Naive thymus-derived CD8-positive, alpha-beta T cell (primary cell): ENCODE results near the gene LCN2. TPM values are rescaled to one million over a fixed set of nuclear protein-coding genes. Genes with fewer than 3 reads are reported as not detected.
A peak's percentile ranks its signal among the peaks of the same experiment; 100 is the strongest.
"Not testable (repeated sequence)": the region's sequence is repeated elsewhere in the genome, so short reads cannot be mapped to it uniquely, and the experiment has no call there.

ENCODE experiments used
- ATAC-seq, 2 donors: fragments of 150-1000 bp; cut with Tn5 transposase in 1 of 2; sonication (Bioruptor Pico), chemical (Tn5 transposase) in 1 of 2; 1 replicate in 1 of 2; 2 replicates in 1 of 2; pipeline ENCODE4 v1.10.0; 2021; ENCODE audit warnings: mild to moderate bottlenecking in 2 of 2, moderate library complexity in 2 of 2
- POLR2A ChIA-PET: fragments of 350-600 bp; sonication (Branson Sonifier 250); formaldehyde crosslinking; loops from one replicate; lab custom pipeline; 2021; ENCODE audit warnings: antibody characterized with exemption; lab: Charles Lee
- DNase-seq, 10 donors: peaks; one replicate each; pipeline versions ENCODE4 v3.0.0 to v3.0.0-alpha.2; 2020 to 2022
- H3K27ac Mint-ChIP-seq, 10 donors: one replicate each; pipeline ENCODE4 v1.8.0; 2020 to 2022; ENCODE audit warnings: mild to moderate bottlenecking in 10 of 10, mixed read lengths in 10 of 10, moderate library complexity in 4 of 10, inconsistent platforms in 1 of 10
- H3K27me3 Mint-ChIP-seq, 5 donors: one replicate each; pipeline ENCODE4 v1.8.0; 2021 to 2022; ENCODE audit warnings: mixed read lengths in 5 of 5
- H3K36me3 Mint-ChIP-seq, 3 donors: one replicate each; pipeline ENCODE4 v1.8.0; 2020 to 2022; ENCODE audit warnings: mixed read lengths in 3 of 3, mild to moderate bottlenecking in 2 of 3, inconsistent platforms in 1 of 3
- H3K4me1 Mint-ChIP-seq, 4 donors: one replicate each; pipeline ENCODE4 v1.8.0; 2021 to 2022; ENCODE audit warnings: mixed read lengths in 4 of 4
- H3K4me3 Mint-ChIP-seq, 10 donors: one replicate each; pipeline ENCODE4 v1.8.0; 2020 to 2022; ENCODE audit warnings: mild to moderate bottlenecking in 10 of 10, mixed read lengths in 10 of 10, moderate library complexity in 6 of 10, inconsistent platforms in 1 of 10
- H3K9me3 Mint-ChIP-seq, 9 donors: one replicate each; pipeline ENCODE4 v1.8.0; 2020 to 2022; ENCODE audit warnings: mixed read lengths in 9 of 9, mild to moderate bottlenecking in 3 of 9, inconsistent platforms in 1 of 9, moderate library complexity in 1 of 9
- polyA plus RNA-seq, 3 donors: library from polyadenylated mRNA; unstranded; fragments of 300-500 nt; fragmentation: Illumina TruSeq; gene quantifications; one replicate each; pipeline ENCODE4 v1.2.3, GENCODE V29; 2021
- total RNA-seq, 8 experiments: library from RNA in 2 of 8; stranded (reverse) in 2 of 8; gene quantifications; one replicate each; pipeline ENCODE4 v1.2.3 and lab custom pipeline; 2021 to 2026

The LCN2 gene
- total and polyA plus RNA-seq, 5 experiments from 2014 or later: not detected

- POLR2A ChIA-PET: interaction anchor here (0.7 to 3.5 kb wide), 6 partner anchors 9 to 157 kb away, joined by 3 to 13 read pairs (median 4); partner anchors contain the start of genes NAIF1 and SLC25A25
- H3K27ac Mint-ChIP-seq: peak overlapping the region; percentile 62 to 90 (median 81)
- peaks cover 0 to 79% (median 14%) of the 10 kb centered on the region in 3 donors for H3K36me3 Mint-ChIP-seq
Observed at GRCh38 chr9:128106181-128106939, 42.9 kb upstream of the LCN2 start.

GRCh38 chr9:128106940-128107467 lies 42.2 kb upstream of the LCN2 start:
- Mint-ChIP-seq H3K4me1 (peaks cover 21 to 46% (median 32%) of the 10 kb centered on the region in 4 donors), H3K36me3 (peaks cover 0 to 80% (median 12%) of the 10 kb centered on the region in 3 donors), H3K4me3 (peak overlapping the region in 3 of 10 donors; percentile 29 to 41 (median 29)), H3K27ac (peak overlapping the region; percentile 62 to 90 (median 81)), H3K9me3 (no peaks in the 10 kb centered on the region), H3K27me3 (no peaks in the 10 kb centered on the region)
- DNase-seq (peak in 1 of 10 donors; percentile 27), ATAC-seq (no peak)
- POLR2A ChIA-PET: interaction anchor here (0.7 to 3.5 kb wide), 6 partner anchors 9 to 158 kb away, joined by 3 to 13 read pairs (median 4); partner anchors contain the start of genes NAIF1 and SLC25A25

More at GRCh38 chr9:128106181-128106939, 42.9 kb upstream of the LCN2 start:
- H3K27me3 Mint-ChIP-seq: no peaks in the 10 kb centered on the region
- no peaks in the 10 kb centered on the region for H3K9me3 Mint-ChIP-seq
- peaks cover 21 to 51% (median 33%) of the 10 kb centered on the region in 4 donors for H3K4me1 Mint-ChIP-seq
- ATAC-seq (peak; percentile 41 to 50), DNase-seq (peak in 1 of 10 donors; percentile 50)
- H3K4me3 Mint-ChIP-seq: peak overlapping the region in 7 of 10 donors; percentile 7 to 47 (median 36)

GRCh38 chr9:128107468-128108268 lies 41.6 kb upstream of the LCN2 start:
- Mint-ChIP-seq H3K4me3 (no peak overlapping the region), H3K27me3 (no peaks in the 10 kb centered on the region), H3K36me3 (peaks cover 0 to 74% (median 7%) of the 10 kb centered on the region in 3 donors), H3K4me1 (peaks cover 20 to 40% (median 29%) of the 10 kb centered on the region in 4 donors), H3K27ac (peak overlapping the region in 5 of 10 donors; percentile 27 to 89 (median 66)), H3K9me3 (no peaks in the 10 kb centered on the region)
- peak in 1 of 10 donors; percentile 57 for DNase-seq
- POLR2A ChIA-PET: interaction anchor here (0.7 to 3.5 kb wide), 7 partner anchors 10 to 75 kb away, joined by 3 to 13 read pairs (median 3); partner anchors contain the start of genes NAIF1 and SLC25A25
- ATAC-seq: no peak

GRCh38 chr9:128108269-128109049 lies 40.8 kb upstream of the LCN2 start:
- DNase-seq (no peak), ATAC-seq (no peak)
- H3K9me3 Mint-ChIP-seq: no peaks in the 10 kb centered on the region
- POLR2A ChIA-PET: interaction anchor here (0.8 to 3.5 kb wide), 3 partner anchors 10 to 41 kb away, joined by 3 to 13 read pairs (median 3); partner anchors contain the start of genes NAIF1 and SLC25A25
- peaks cover 0 to 70% (median 9%) of the 10 kb centered on the region in 3 donors for H3K36me3 Mint-ChIP-seq
- H3K4me1 Mint-ChIP-seq: peaks cover 15 to 33% (median 23%) of the 10 kb centered on the region in 4 donors
- no peak overlapping the region for H3K4me3 Mint-ChIP-seq
- no peaks in the 10 kb centered on the region for H3K27me3 Mint-ChIP-seq
- H3K27ac Mint-ChIP-seq: peak overlapping the region in 5 of 10 donors; percentile 25 to 81 (median 47)

GRCh38 chr9:128109050-128109709 lies 40.1 kb upstream of the LCN2 start:
- Mint-ChIP-seq H3K36me3 (peaks cover 0 to 67% (median 10%) of the 10 kb centered on the region in 3 donors), H3K4me1 (peaks cover 12 to 26% (median 16%) of the 10 kb centered on the region in 4 donors), H3K27ac (peak overlapping the region in 7 of 10 donors; percentile 33 to 62 (median 50))

GRCh38 chr9:128111726-128112125 lies 37.5 kb upstream of the LCN2 start:
- POLR2A ChIA-PET: interaction anchor here (0.8 kb wide), 2 partner anchors 14 to 44 kb away, joined by 3 to 7 read pairs; partner anchors contain the start of gene SLC25A25
- H3K27me3 Mint-ChIP-seq, H3K9me3 Mint-ChIP-seq, H3K4me3 Mint-ChIP-seq, ATAC-seq: not testable (repeated sequence)
- DNase-seq: peak in 1 of 10 donors; percentile 16
- Mint-ChIP-seq H3K4me1 (peaks cover 7 to 20% (median 11%) of the 10 kb centered on the region in 4 donors), H3K36me3 (peaks cover 0 to 52% (median 6%) of the 10 kb centered on the region in 3 donors), H3K27ac (peak overlapping the region in 1 of 10 donors; percentile 34)

More at GRCh38 chr9:128109050-128109709, 40.1 kb upstream of the LCN2 start:
- POLR2A ChIA-PET: interaction anchor here (1.3 to 3.5 kb wide), 2 partner anchors 11 to 42 kb away, joined by 3 to 13 read pairs; partner anchors contain the start of genes NAIF1 and SLC25A25
- ATAC-seq (no peak), DNase-seq (no peak)
- Mint-ChIP-seq H3K9me3 (no peaks in the 10 kb centered on the region), H3K27me3 (no peaks in the 10 kb centered on the region), H3K4me3 (no peak overlapping the region)

- no peak overlapping the region for H3K4me3 Mint-ChIP-seq
- POLR2A ChIA-PET: interaction anchor here (0.6 to 1.7 kb wide), 5 partner anchors 9 to 299 kb away, joined by 3 to 5 read pairs (median 4); no protein-coding TSS in a partner anchor
- peak overlapping the region in 2 of 10 donors; percentile 24 to 70 for H3K27ac Mint-ChIP-seq
Observed at GRCh38 chr9:128113526-128114325, 35.5 kb upstream of the LCN2 start.

GRCh38 chr9:128114326-128115186 lies 34.7 kb upstream of the LCN2 start:
- POLR2A ChIA-PET: interaction anchor here (0.8 to 1.7 kb wide), 5 partner anchors 10 to 199 kb away, joined by 4 to 5 read pairs (median 4); no protein-coding TSS in a partner anchor
- Mint-ChIP-seq H3K27ac (peak overlapping the region in 1 of 10 donors; percentile 38), H3K4me3 (no peak overlapping the region), H3K4me1 (peaks cover 6 to 26% (median 15%) of the 10 kb centered on the region in 4 donors), H3K27me3 (no peaks in the 10 kb centered on the region), H3K36me3 (peaks cover 0 to 29% (median 6%) of the 10 kb centered on the region in 3 donors), H3K9me3 (no peaks in the 10 kb centered on the region)
- peak in 1 of 10 donors; percentile 41 for DNase-seq
- ATAC-seq: no peak

More at GRCh38 chr9:128113526-128114325, 35.5 kb upstream of the LCN2 start:
- ATAC-seq (no peak), DNase-seq (no peak)
- peaks cover 7 to 27% (median 15%) of the 10 kb centered on the region in 4 donors for H3K4me1 Mint-ChIP-seq
- H3K9me3 Mint-ChIP-seq: no peaks in the 10 kb centered on the region
- no peaks in the 10 kb centered on the region for H3K27me3 Mint-ChIP-seq
- H3K36me3 Mint-ChIP-seq: peaks cover 0 to 38% (median 6%) of the 10 kb centered on the region in 3 donors
